ENCODE data around the gene OTC.
A peak's percentile ranks its signal among the peaks of the same experiment; 100 is the strongest.

Gene OTC

GRCh38 chrX:38352362-38352761, at the start of gene OTC:
TSS of gene OTC (plus strand) at chrX:38352604. CDS start at chrX:38352697, 93 bp downstream.
- DNase-seq = no peak

GRCh38 chrX:38304010-38304409, 48.4 kb upstream of the OTC start:
- peak; percentile 2 to 13 for DNase-seq

- no peak for DNase-seq
Measured at GRCh38 chrX:38305971-38306370, 46.4 kb upstream of the OTC start.

- DNase-seq = no peak
Measured at GRCh38 chrX:38311743-38312142, 40.7 kb upstream of the OTC start.

- DNase-seq = no peak
Measured at GRCh38 chrX:38312436-38312835, 40.0 kb upstream of the OTC start.

GRCh38 chrX:38313190-38313589, 39.2 kb upstream of the OTC start:
- no peak for DNase-seq

- no peak for DNase-seq
Measured at GRCh38 chrX:38315186-38315585, 37.2 kb upstream of the OTC start.

GRCh38 chrX:38318196-38318595, 34.2 kb upstream of the OTC start:
- DNase-seq = no peak

- DNase-seq = no peak
Measured at GRCh38 chrX:38318606-38319005, 33.8 kb upstream of the OTC start.

GRCh38 chrX:38320819-38321218, 31.6 kb upstream of the OTC start:
- no peak for DNase-seq

GRCh38 chrX:38326086-38326485, 26.3 kb upstream of the OTC start:
- no peak for DNase-seq

GRCh38 chrX:38327007-38327774, 25.2 kb upstream of the OTC start, which contains the start of gene RPGR:
TSS of gene RPGR (minus strand) at chrX:38327509. CDS start at chrX:38327367, 142 bp downstream.
- peak; percentile 93 to 94 for DNase-seq

- DNase-seq = no peak
Measured at GRCh38 chrX:38327775-38328081, 24.7 kb upstream of the OTC start.

- no peak for DNase-seq
Measured at GRCh38 chrX:38332505-38332904, 19.9 kb upstream of the OTC start.

GRCh38 chrX:38335382-38335781, 17.0 kb upstream of the OTC start:
- DNase-seq = peak in 1 of 2 experiments; percentile 49

- DNase-seq = no peak
Measured at GRCh38 chrX:38336538-38337240, 15.7 kb upstream of the OTC start.

- DNase-seq = no peak
Measured at GRCh38 chrX:38341442-38341841, 11.0 kb upstream of the OTC start.

- DNase-seq = no peak
Measured at GRCh38 chrX:38342853-38343778, 9.3 kb upstream of the OTC start.

- no peak for DNase-seq
Measured at GRCh38 chrX:38346150-38346549, 6.3 kb upstream of the OTC start.

GRCh38 chrX:38347136-38347535, 5.3 kb upstream of the OTC start:
- no peak for DNase-seq

GRCh38 chrX:38351346-38351745, 1.1 kb upstream of the OTC start:
- no peak for DNase-seq

- no peak for DNase-seq
Measured at GRCh38 chrX:38356401-38356800, 4.0 kb downstream of the OTC start.

Measured in NCI-H524 (cell line).